ENCODE measurements around the gene SRGAP3. TPM values are rescaled to one million over a fixed set of nuclear protein-coding genes. Genes with fewer than 3 reads are reported as not detected.
"Not testable (repeated sequence)": the region's sequence is repeated elsewhere in the genome, so short reads cannot be mapped to it uniquely, and the experiment has no call there.

SRGAP3 gene
- total RNA-seq (2014; rRNA removed; shearing (Covaris generic)), result 2.1 and 3.0 TPM in 2 replicates
- polyA plus RNA-seq (2015; cell fraction: cytosol; rRNA removed), result 3.2 and 4.4 TPM in 2 replicates
- polyA plus RNA-seq (2015; cell fraction: nucleus; rRNA removed), result 2.3 and 4.7 TPM in 2 replicates

- peak; percentile 93 for DNase-seq (ENCODE audit: low read depth, low spot score)
Observed at GRCh38 chr3:9249273-9250192, at the start of gene SRGAP3. Gene SRGAP3 (minus strand): TSS chr3:9249646. CDS start chr3:9248951, 695 bp downstream.

GRCh38 chr3:9298236-9298635 lies 48.8 kb upstream of the SRGAP3 start:
- DNase-seq (ENCODE audit: low read depth, low spot score), result no peak
- in situ Hi-C loops (cut with HindIII; ENCODE audit: low pct_unique_long_range_greater_than_20kb, low sequenced_read_pairs), result no loop called here

More at GRCh38 chr3:9249273-9250192, at the start of gene SRGAP3:
- in situ Hi-C loops (cut with HindIII; ENCODE audit: low pct_unique_long_range_greater_than_20kb, low sequenced_read_pairs), result no loop called here

GRCh38 chr3:9296241-9296640 lies 46.8 kb upstream of the SRGAP3 start:
- DNase-seq (ENCODE audit: low read depth, low spot score), result no peak
- in situ Hi-C loops (cut with HindIII; ENCODE audit: low pct_unique_long_range_greater_than_20kb, low sequenced_read_pairs), result no loop called here

- DNase-seq (ENCODE audit: low read depth, low spot score), result no peak
- in situ Hi-C loops (cut with HindIII; ENCODE audit: low pct_unique_long_range_greater_than_20kb, low sequenced_read_pairs), result no loop called here
Observed at GRCh38 chr3:9295007-9295406, 45.6 kb upstream of the SRGAP3 start.

- in situ Hi-C loops (cut with HindIII; ENCODE audit: low pct_unique_long_range_greater_than_20kb, low sequenced_read_pairs); DNase-seq (ENCODE audit: low read depth, low spot score): not testable (repeated sequence)
Observed at GRCh38 chr3:9293953-9294352, 44.5 kb upstream of the SRGAP3 start.

GRCh38 chr3:9293076-9293475 lies 43.6 kb upstream of the SRGAP3 start:
- in situ Hi-C loops (cut with HindIII; ENCODE audit: low pct_unique_long_range_greater_than_20kb, low sequenced_read_pairs), result no loop called here
- no peak for DNase-seq (ENCODE audit: low read depth, low spot score)

- DNase-seq (ENCODE audit: low read depth, low spot score), result no peak
Observed at GRCh38 chr3:9292516-9292915, 43.1 kb upstream of the SRGAP3 start.

GRCh38 chr3:9291821-9292410 lies 42.5 kb upstream of the SRGAP3 start:
- DNase-seq (ENCODE audit: low read depth, low spot score), result no peak
- in situ Hi-C loops (cut with HindIII; ENCODE audit: low pct_unique_long_range_greater_than_20kb, low sequenced_read_pairs), result no loop called here

More at GRCh38 chr3:9292516-9292915, 43.1 kb upstream of the SRGAP3 start:
- in situ Hi-C loops (cut with HindIII; ENCODE audit: low pct_unique_long_range_greater_than_20kb, low sequenced_read_pairs), result no loop called here

- no peak for DNase-seq (ENCODE audit: low read depth, low spot score)
- in situ Hi-C loops (cut with HindIII; ENCODE audit: low pct_unique_long_range_greater_than_20kb, low sequenced_read_pairs), result no loop called here
Observed at GRCh38 chr3:9290566-9290965, 41.1 kb upstream of the SRGAP3 start.

- DNase-seq (ENCODE audit: low read depth, low spot score); in situ Hi-C loops (cut with HindIII; ENCODE audit: low pct_unique_long_range_greater_than_20kb, low sequenced_read_pairs): not testable (repeated sequence)
Observed at GRCh38 chr3:9281533-9281932, 32.1 kb upstream of the SRGAP3 start.

DNA sequence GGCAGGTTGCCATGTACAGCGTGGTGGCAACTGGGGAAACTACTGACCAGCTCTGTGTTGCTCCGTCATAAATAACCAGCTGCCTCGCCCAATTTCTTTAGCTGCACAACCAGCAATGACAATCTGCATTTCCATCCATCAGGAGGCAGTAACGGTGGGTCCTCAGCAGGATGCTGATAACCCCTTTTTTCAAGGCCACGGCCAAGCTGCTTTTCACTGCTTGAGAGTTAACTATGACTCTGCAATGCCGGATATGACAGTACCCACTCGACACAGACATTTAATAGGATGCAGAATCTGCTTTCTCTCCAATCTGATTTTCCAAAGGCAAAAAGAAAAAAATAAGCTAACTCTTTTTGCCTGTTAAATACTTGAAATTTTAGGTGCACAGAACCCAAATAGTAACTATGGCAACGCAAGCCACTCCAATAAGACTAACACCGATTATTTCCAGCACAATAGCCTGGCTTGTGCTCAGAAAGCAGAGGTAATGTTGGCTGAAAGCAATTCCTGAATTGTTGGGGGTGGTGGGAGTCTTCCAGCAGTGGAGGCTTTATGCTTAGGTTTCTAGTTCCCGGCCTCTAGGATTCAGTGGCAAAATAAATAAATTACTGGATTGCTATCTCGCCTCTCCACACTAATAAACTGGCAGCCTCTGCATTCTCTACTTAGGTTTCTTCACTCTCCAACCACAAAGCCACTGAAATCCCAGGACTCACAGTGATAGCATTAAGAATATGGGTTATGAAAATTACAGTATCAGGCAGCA lies 31.2 kb upstream of the SRGAP3 start:
- DNase-seq (ENCODE audit: low read depth, low spot score), result no peak

DNA sequence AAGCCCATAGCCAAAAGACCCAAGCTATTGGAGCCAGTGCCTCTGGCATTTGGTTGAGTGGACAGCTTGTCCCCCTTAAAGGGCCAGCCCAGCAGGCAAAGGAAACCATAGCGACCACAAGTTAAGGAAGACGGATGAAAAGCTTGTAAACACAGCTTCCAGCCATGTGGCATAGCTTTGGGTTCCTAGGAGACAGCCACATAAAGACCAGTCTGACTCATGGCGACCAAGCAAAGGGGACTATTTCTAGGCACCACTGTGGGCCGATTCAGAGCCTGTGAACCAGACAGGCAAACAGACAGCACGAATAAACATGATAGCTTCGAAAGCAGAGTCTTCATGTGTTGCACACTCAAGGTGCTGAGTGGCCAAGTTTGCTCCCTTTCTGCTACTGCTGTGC lies 30.5 kb upstream of the SRGAP3 start:
- DNase-seq (ENCODE audit: low read depth, low spot score), result no peak
- in situ Hi-C loops (cut with HindIII; ENCODE audit: low pct_unique_long_range_greater_than_20kb, low sequenced_read_pairs), result no loop called here

More for the DNA sequence above, 31.2 kb upstream of the SRGAP3 start:
- in situ Hi-C loops (cut with HindIII; ENCODE audit: low pct_unique_long_range_greater_than_20kb, low sequenced_read_pairs), result no loop called here

DNA sequence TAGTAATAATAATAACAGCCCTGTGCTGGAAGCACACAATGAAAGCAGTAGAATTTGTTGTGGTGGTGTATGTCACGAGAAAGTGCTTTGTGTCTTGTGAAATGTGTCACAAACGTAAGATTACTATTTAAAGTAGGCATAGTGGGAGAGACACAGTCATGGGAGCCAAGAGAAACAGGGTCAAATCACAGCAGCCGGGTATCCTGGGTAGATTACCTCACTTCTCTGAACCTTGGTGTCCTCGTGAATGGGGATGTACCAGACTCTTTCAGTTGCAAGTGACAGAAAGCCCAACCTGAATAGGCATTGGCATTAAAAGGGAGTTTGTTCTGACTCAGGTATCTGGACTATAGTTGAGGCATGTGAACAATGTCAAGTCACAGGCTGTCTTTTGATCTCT lies 29.1 kb upstream of the SRGAP3 start:
- no peak for DNase-seq (ENCODE audit: low read depth, low spot score)
- in situ Hi-C loops (cut with HindIII; ENCODE audit: low pct_unique_long_range_greater_than_20kb, low sequenced_read_pairs), result no loop called here

- in situ Hi-C loops (cut with HindIII; ENCODE audit: low pct_unique_long_range_greater_than_20kb, low sequenced_read_pairs), result no loop called here
- DNase-seq (ENCODE audit: low read depth, low spot score), result no peak
Observed at GRCh38 chr3:9278085-9278484, 28.6 kb upstream of the SRGAP3 start.

GRCh38 chr3:9276761-9277370 lies 27.4 kb upstream of the SRGAP3 start:
- DNase-seq (ENCODE audit: low read depth, low spot score), result no peak
- in situ Hi-C loops (cut with HindIII; ENCODE audit: low pct_unique_long_range_greater_than_20kb, low sequenced_read_pairs), result no loop called here

DNA sequence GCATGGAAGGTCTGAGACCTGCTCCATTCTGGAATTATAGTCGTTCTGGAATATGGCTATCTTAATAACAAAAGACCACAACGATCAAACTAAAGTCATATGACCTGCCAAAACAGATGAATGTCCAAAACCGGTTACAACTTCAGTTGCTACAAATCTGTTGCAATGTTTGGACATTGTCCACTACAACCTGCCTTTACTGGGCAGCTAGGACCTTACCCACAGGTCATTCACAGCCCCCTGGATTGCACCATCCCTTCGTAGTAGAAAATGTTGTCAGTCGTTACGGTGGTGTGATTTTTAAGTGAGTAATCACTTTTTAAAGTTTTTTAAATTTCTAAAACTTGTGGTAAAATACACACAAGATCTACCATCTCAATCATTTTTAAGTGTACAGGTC lies 22.5 kb upstream of the SRGAP3 start:
- no peak for DNase-seq (ENCODE audit: low read depth, low spot score)
- in situ Hi-C loops (cut with HindIII; ENCODE audit: low pct_unique_long_range_greater_than_20kb, low sequenced_read_pairs), result no loop called here

DNA sequence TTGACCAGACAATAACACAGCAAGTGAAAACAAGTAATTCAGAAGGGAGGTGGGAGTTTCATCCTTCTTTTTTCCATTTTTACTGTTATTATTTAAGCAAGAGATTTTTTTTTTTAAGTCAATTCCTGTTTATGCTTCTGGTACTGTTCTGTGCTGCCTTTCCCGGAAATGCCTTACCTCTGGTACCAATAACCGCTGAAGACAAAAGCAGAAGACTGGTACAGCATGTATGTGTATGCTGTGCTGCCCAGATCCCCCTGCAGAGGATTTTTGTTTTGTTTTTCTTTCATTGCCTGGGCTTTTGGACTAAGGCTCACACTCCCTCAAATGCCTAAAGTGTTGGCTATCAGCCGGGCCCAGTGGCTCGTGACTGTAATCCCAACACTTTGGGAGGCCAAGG lies 21.3 kb upstream of the SRGAP3 start:
- DNase-seq (ENCODE audit: low read depth, low spot score), result no peak
- in situ Hi-C loops (cut with HindIII; ENCODE audit: low pct_unique_long_range_greater_than_20kb, low sequenced_read_pairs), result no loop called here

- in situ Hi-C loops (cut with HindIII; ENCODE audit: low pct_unique_long_range_greater_than_20kb, low sequenced_read_pairs), result no loop called here
- no peak for DNase-seq (ENCODE audit: low read depth, low spot score)
Observed at GRCh38 chr3:9266716-9267115, 17.3 kb upstream of the SRGAP3 start.

Measured in SK-MEL-5 (cell line).